Mesodermal cell (in vitro differentiated cells): ENCODE data around the gene PJVK.

ENCODE experiments used
- H3K27ac ChIP-seq: 2 replicates; pipeline ENCODE4 v1.7.0; 2013; ENCODE audit warnings: mild to moderate bottlenecking, low read depth, low read length, moderate library complexity; ENCODE audit not compliant: severe bottlenecking
- H3K36me3 ChIP-seq: 2 replicates; pipeline ENCODE4 v1.7.1; 2013; ENCODE audit warnings: mild to moderate bottlenecking, low read length, moderate library complexity; ENCODE audit not compliant: control insufficient read depth, insufficient read depth
- H3K4me1 ChIP-seq: one replicate; pipeline ENCODE4 v1.7.1; 2013; ENCODE audit warnings: mild to moderate bottlenecking, low read length; ENCODE audit not compliant: insufficient read depth, control insufficient read depth, poor library complexity, severe bottlenecking
- H3K4me3 ChIP-seq: 2 replicates; pipeline ENCODE4 v1.7.0; 2013; ENCODE audit warnings: low read length, control low read depth, mild to moderate bottlenecking; ENCODE audit not compliant: insufficient read depth, poor library complexity, severe bottlenecking; ENCODE audit errors: extremely low read depth
- H3K9me3 ChIP-seq: 2 replicates; pipeline ENCODE4 v1.7.1; 2013; ENCODE audit warnings: mild to moderate bottlenecking, low read length, moderate library complexity; ENCODE audit not compliant: control insufficient read depth
- WGBS, 2 experiments: methylation state at CpG; one replicate each; pipeline ENCODE4 v1.1.5; 2013; ENCODE audit warnings: missing lambda C conversion rate in 2 of 2; ENCODE audit not compliant: insufficient coverage in 2 of 2; 5-methylcytosine and 5-hydroxymethylcytosine counted together

PJVK gene

GRCh38 chr2:178480227-178481181 is 29.3 kb downstream of the PJVK start, which contains the start of gene PLEKHA3:
TSS of gene PLEKHA3 (plus strand) at chr2:178480457. CDS start at chr2:178480870, 413 bp downstream.
- Histone ChIP-seq H3K4me3 (peak within 1 kb of the TSS; percentile 79), H3K9me3 (no peaks in the 10 kb centered on the region), H3K27ac (peak within 1 kb of the TSS; percentile 96), H3K4me1 (peaks cover 10% of the 10 kb centered on the region), H3K36me3 (no peaks in the 10 kb centered on the region)
- 0% methylated on average over 31 to 70 of the region's 92 CpGs for WGBS, 2 experiments

- no peak overlapping the region for H3K4me3 ChIP-seq
- H3K4me1 ChIP-seq: peaks cover 10% of the 10 kb centered on the region
- no peaks in the 10 kb centered on the region for H3K9me3 ChIP-seq
- peaks cover 9% of the 10 kb centered on the region for H3K36me3 ChIP-seq
- no peak overlapping the region for H3K27ac ChIP-seq
- 70 to 81% methylated on average over 2 to 3 of the region's 4 CpGs for WGBS, 2 experiments
Observed at GRCh38 chr2:178482437-178482836, 31.3 kb downstream of the PJVK start.

- Histone ChIP-seq H3K36me3 (peaks cover 9% of the 10 kb centered on the region), H3K27ac (no peak overlapping the region), H3K4me3 (no peak overlapping the region), H3K9me3 (no peaks in the 10 kb centered on the region), H3K4me1 (peaks cover 10% of the 10 kb centered on the region)
- WGBS, 2 experiments: 96 to 98% methylated on average over 5 to 6 of the region's 6 CpGs
Observed at GRCh38 chr2:178484245-178485041, 33.3 kb downstream of the PJVK start.

- WGBS, 2 experiments: 89 to 92% methylated on average over 1 to 2 of the region's 3 CpGs
- no peaks in the 10 kb centered on the region for H3K9me3 ChIP-seq
- H3K4me3 ChIP-seq: no peak overlapping the region
- H3K4me1 ChIP-seq: peaks cover 10% of the 10 kb centered on the region
- H3K36me3 ChIP-seq: peaks cover 12% of the 10 kb centered on the region
- no peak overlapping the region for H3K27ac ChIP-seq
Observed at GRCh38 chr2:178485356-178485755, 34.2 kb downstream of the PJVK start.

GRCh38 chr2:178491612-178492011 is 40.4 kb downstream of the PJVK start:
- H3K27ac ChIP-seq: no peak overlapping the region
- WGBS, 2 experiments: 93 to 96% methylated on average over 6 of the region's 6 CpGs
- no peaks in the 10 kb centered on the region for H3K9me3 ChIP-seq
- no peak overlapping the region for H3K4me3 ChIP-seq
- peaks cover 50% of the 10 kb centered on the region for H3K36me3 ChIP-seq
- H3K4me1 ChIP-seq: no peaks in the 10 kb centered on the region

- Histone ChIP-seq H3K36me3 (peaks cover 57% of the 10 kb centered on the region), H3K4me3 (no peak overlapping the region)
- 100% methylated on average over 1 to 4 of the region's 4 CpGs for WGBS, 2 experiments
Observed at GRCh38 chr2:178496049-178496448, 44.9 kb downstream of the PJVK start.

GRCh38 chr2:178498137-178498536 is 47.0 kb downstream of the PJVK start:
- H3K36me3 ChIP-seq: peaks cover 62% of the 10 kb centered on the region

More at GRCh38 chr2:178496049-178496448, 44.9 kb downstream of the PJVK start:
- H3K4me1 ChIP-seq: no peaks in the 10 kb centered on the region
- no peaks in the 10 kb centered on the region for H3K9me3 ChIP-seq
- H3K27ac ChIP-seq: no peak overlapping the region

GRCh38 chr2:178499640-178500039 is 48.5 kb downstream of the PJVK start:
- Histone ChIP-seq H3K27ac (no peak overlapping the region), H3K4me3 (no peak overlapping the region), H3K36me3 (peaks cover 50% of the 10 kb centered on the region), H3K4me1 (no peaks in the 10 kb centered on the region), H3K9me3 (no peaks in the 10 kb centered on the region)
- 100% methylated on average over 2 of the region's 3 CpGs; no CpG with 5 or more reads in 1 of the 2 experiments for WGBS, 2 experiments

More at GRCh38 chr2:178498137-178498536, 47.0 kb downstream of the PJVK start:
- no peaks in the 10 kb centered on the region for H3K4me1 ChIP-seq
- H3K4me3 ChIP-seq: no peak overlapping the region
- H3K27ac ChIP-seq: no peak overlapping the region
- no peaks in the 10 kb centered on the region for H3K9me3 ChIP-seq

GRCh38 chr2:178502751-178503150 is 51.6 kb downstream of the PJVK start:
- no CpG with 5 or more reads among the region's 4 CpGs for WGBS, 2 experiments
- Histone ChIP-seq H3K4me3 (no peak overlapping the region), H3K9me3 (no peaks in the 10 kb centered on the region), H3K4me1 (no peaks in the 10 kb centered on the region), H3K27ac (no peak overlapping the region), H3K36me3 (peaks cover 45% of the 10 kb centered on the region)

GRCh38 chr2:178506101-178506500 is 54.9 kb downstream of the PJVK start:
- H3K4me1 ChIP-seq: no peaks in the 10 kb centered on the region
- peaks cover 34% of the 10 kb centered on the region for H3K36me3 ChIP-seq
- no peak overlapping the region for H3K27ac ChIP-seq
- no peak overlapping the region for H3K4me3 ChIP-seq
- no CpG with 5 or more reads among the region's 1 CpG for WGBS, 2 experiments
- H3K9me3 ChIP-seq: no peaks in the 10 kb centered on the region
